Neural progenitor cell (in vitro differentiated cells): Measurements from ENCODE around the gene SELENBP1. TPM values are rescaled to one million over a fixed set of nuclear protein-coding genes. Genes with fewer than 3 reads are reported as not detected.
A peak's percentile ranks its signal among the peaks of the same experiment; 100 is the strongest.

ENCODE experiments used
- DNase-seq: peaks from one replicate; pipeline ENCODE4 v3.0.0-alpha.2; 2016; ENCODE audit warnings: low spot score
- H2AFZ ChIP-seq: fragments of 200-600 bp; sonication (generic); replicated peaks from 2 replicates; pipeline ENCODE4 v1.6.1; 2016; ENCODE audit warnings: antibody characterized with exemption
- H3F3A ChIP-seq: fragments of 200-600 bp; sonication (generic); 2 replicates; pipeline ENCODE4 v1.6.1; 2016; ENCODE audit warnings: antibody characterized with exemption, low read depth
- H3K27ac ChIP-seq: fragments of 200-600 bp; sonication (generic); 2 replicates; pipeline ENCODE4 v1.5.1; 2016; ENCODE audit warnings: mild to moderate bottlenecking
- H3K27me3 ChIP-seq: fragments of 200-600 bp; sonication (generic); 2 replicates; pipeline ENCODE4 v1.6.1; 2016; ENCODE audit warnings: mild to moderate bottlenecking, moderate library complexity
- H3K36me3 ChIP-seq: fragments of 200-600 bp; sonication (generic); 2 replicates; pipeline ENCODE4 v1.5.1; 2016
- H3K4me1 ChIP-seq: fragments of 200-600 bp; sonication (generic); 2 replicates; pipeline ENCODE4 v1.6.1; 2016; ENCODE audit warnings: mixed run types
- H3K4me2 ChIP-seq: fragments of 200-600 bp; sonication (generic); 2 replicates; pipeline ENCODE4 v1.6.1; 2016
- H3K4me3 ChIP-seq: fragments of 200-600 bp; sonication (generic); 2 replicates; pipeline ENCODE4 v1.5.1; 2016
- H3K79me2 ChIP-seq: fragments of 200-600 bp; sonication (generic); 2 replicates; pipeline ENCODE4 v1.6.1; 2016; ENCODE audit warnings: low read depth
- H3K9ac ChIP-seq: fragments of 200-600 bp; sonication (generic); 2 replicates; pipeline ENCODE4 v1.6.1; 2016
- H3K9me3 ChIP-seq: fragments of 200-600 bp; sonication (generic); 2 replicates; pipeline ENCODE4 v1.5.1; 2016; ENCODE audit warnings: low read depth
- H4K20me1 ChIP-seq: fragments of 200-600 bp; sonication (generic); 2 replicates; pipeline ENCODE4 v1.6.1; 2016; ENCODE audit warnings: low read depth
- H3K27ac Mint-ChIP-seq: 3 replicates; pipeline ENCODE4 v1.8.0; 2021; ENCODE audit warnings: mixed read lengths
- H3K27me3 Mint-ChIP-seq: 2 replicates; pipeline ENCODE4 v1.8.0; 2022; ENCODE audit warnings: low read depth, mild to moderate bottlenecking, inconsistent platforms, moderate library complexity, mixed read lengths; ENCODE audit not compliant: insufficient read depth
- H3K36me3 Mint-ChIP-seq: 3 replicates; pipeline ENCODE4 v1.8.0; 2021; ENCODE audit warnings: mixed read lengths
- H3K4me1 Mint-ChIP-seq: 3 replicates; pipeline ENCODE4 v1.8.0; 2021; ENCODE audit warnings: mixed read lengths
- H3K4me3 Mint-ChIP-seq: 3 replicates; pipeline ENCODE4 v1.8.0; 2021; ENCODE audit warnings: mild to moderate bottlenecking, moderate library complexity, mixed read lengths
- H3K9me3 Mint-ChIP-seq: 3 replicates; pipeline ENCODE4 v1.8.0; 2020; ENCODE audit warnings: mixed read lengths
- EZH2 ChIP-seq: fragments of 200-600 bp; sonication (generic); IDR thresholded peaks from 2 replicates; pipeline ENCODE4 v1.6.1; 2017; ENCODE audit warnings: antibody characterized with exemption, mild to moderate bottlenecking, moderate library complexity
- EZH2phosphoT487 ChIP-seq: fragments of 200-600 bp; sonication (generic); IDR thresholded peaks from 2 replicates; pipeline ENCODE4 v1.6.1; 2017; ENCODE audit warnings: antibody characterized with exemption
- total RNA-seq: library from RNA; depleted of rRNA; stranded (reverse); fragments of >200 nt; gene quantifications from 2 replicates; pipeline ENCODE4 v1.2.3, GENCODE V29; 2015; ENCODE audit warnings: low replicate concordance
- TF ChIP-seq, protein P1 (sequence below): fragments of 200-600 bp; sonication (generic); IDR thresholded peaks from 2 replicates; pipeline ENCODE4 v1.5.1; 2017; ENCODE audit warnings: antibody characterized with exemption, mild to moderate bottlenecking

Gene SELENBP1
- total RNA-seq, 1 donor from 2014 or later, result 38.5 TPM

DNA sequence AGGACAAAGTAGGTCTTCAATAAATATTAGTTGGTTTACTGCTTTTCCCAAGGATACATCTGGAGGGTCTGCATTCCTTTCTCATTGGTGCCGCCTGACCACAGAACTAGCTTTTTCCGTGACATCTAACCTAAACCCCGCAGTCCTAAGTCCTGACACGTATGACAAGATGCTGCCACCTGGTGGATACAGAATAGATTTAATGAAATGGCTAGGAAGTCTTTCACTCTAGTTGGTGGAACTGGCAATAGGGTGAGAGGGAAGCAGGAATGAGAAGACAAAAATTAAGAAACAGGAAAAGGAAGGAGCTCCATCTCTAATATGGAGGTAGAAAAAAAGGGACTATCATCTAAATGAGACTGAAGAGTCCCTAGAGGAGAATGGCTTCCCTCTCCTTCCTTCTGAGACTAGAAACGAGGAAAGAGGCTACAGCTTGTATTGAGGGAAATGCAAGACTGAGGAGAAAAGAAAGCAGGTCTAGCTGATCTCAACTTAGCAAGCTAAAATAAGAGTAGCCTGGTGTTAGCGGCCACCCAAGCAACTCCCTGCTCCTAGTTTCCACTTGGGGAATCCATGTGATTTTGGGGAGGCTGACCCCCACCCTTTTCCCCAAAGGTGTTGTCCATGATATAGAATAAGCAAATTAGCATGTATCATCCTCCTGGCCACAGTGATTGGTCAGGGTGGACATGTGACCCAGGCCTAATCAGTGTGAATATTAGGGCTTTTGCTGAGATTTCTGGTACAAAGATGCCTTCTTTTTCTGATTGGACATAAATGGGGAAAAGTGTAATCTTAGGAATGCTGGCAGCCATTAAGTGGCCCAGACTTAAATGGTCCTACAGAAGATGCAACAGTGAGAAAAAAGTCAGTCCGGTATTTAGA is 31.4 kb downstream of the SELENBP1 start:
- peak overlapping the region; percentile 74 for H3K27ac ChIP-seq
- H3K4me1 Mint-ChIP-seq, result peaks cover 18% of the 10 kb centered on the region

DNA sequence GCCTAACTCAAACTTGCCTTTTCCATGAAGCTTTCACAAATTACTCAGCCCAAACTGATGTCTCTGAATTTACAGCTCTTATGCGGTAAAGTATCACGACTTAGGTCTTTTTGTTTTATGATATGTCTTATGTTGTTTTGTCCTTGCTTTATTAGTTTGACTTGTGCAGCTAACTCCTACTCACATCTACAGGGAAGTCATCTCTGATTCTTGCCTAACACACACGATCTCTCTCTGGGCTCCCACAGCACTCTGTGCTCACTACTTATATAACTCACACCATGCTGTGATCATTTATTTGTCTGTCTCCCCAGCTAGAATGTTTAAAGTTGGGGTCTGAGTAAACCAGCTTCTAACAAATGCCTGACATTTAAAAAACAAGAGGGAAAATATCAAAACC is 35.9 kb downstream of the SELENBP1 start:
- no peaks in the 10 kb centered on the region for H3K36me3 ChIP-seq
- no peak for TF ChIP-seq EZH2phosphoT487
- TF ChIP-seq EZH2, result no peak
- TF ChIP-seq, protein P1, sequence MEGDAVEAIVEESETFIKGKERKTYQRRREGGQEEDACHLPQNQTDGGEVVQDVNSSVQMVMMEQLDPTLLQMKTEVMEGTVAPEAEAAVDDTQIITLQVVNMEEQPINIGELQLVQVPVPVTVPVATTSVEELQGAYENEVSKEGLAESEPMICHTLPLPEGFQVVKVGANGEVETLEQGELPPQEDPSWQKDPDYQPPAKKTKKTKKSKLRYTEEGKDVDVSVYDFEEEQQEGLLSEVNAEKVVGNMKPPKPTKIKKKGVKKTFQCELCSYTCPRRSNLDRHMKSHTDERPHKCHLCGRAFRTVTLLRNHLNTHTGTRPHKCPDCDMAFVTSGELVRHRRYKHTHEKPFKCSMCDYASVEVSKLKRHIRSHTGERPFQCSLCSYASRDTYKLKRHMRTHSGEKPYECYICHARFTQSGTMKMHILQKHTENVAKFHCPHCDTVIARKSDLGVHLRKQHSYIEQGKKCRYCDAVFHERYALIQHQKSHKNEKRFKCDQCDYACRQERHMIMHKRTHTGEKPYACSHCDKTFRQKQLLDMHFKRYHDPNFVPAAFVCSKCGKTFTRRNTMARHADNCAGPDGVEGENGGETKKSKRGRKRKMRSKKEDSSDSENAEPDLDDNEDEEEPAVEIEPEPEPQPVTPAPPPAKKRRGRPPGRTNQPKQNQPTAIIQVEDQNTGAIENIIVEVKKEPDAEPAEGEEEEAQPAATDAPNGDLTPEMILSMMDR, result no peak
- Mint-ChIP-seq H3K27me3 (no peaks in the 10 kb centered on the region), H3K4me1 (peaks cover 6% of the 10 kb centered on the region), H3K27ac (no peak overlapping the region), H3K36me3 (no peaks in the 10 kb centered on the region), H3K4me3 (no peak overlapping the region), H3K9me3 (no peaks in the 10 kb centered on the region)
- no peak overlapping the region for H3K4me2 ChIP-seq
- H3K27me3 ChIP-seq, result no peaks in the 10 kb centered on the region
- no peak overlapping the region for H3K27ac ChIP-seq
- H3K4me1 ChIP-seq, result no peaks in the 10 kb centered on the region
- no peak overlapping the region for H3K4me3 ChIP-seq
- no peaks in the 10 kb centered on the region for H4K20me1 ChIP-seq
- H3K9me3 ChIP-seq, result no peaks in the 10 kb centered on the region
- no peaks in the 10 kb centered on the region for H3K79me2 ChIP-seq
- DNase-seq, result no peak
- H3K9ac ChIP-seq, result no peak overlapping the region
- peaks cover 14% of the 10 kb centered on the region for H3F3A ChIP-seq
- no peak overlapping the region for H2AFZ ChIP-seq

More for the DNA sequence above, 31.4 kb downstream of the SELENBP1 start:
- no peak overlapping the region for H3K4me3 Mint-ChIP-seq
- DNase-seq, result peak; percentile 94
- H3F3A ChIP-seq, result peaks cover 21% of the 10 kb centered on the region
- H3K9me3 ChIP-seq, result no peaks in the 10 kb centered on the region
- H3K79me2 ChIP-seq, result peaks cover 19% of the 10 kb centered on the region
- H3K4me3 ChIP-seq, result no peak overlapping the region
- TF ChIP-seq, protein P1, result peak; percentile 89
- TF ChIP-seq EZH2, result no peak
- TF ChIP-seq EZH2phosphoT487, result no peak
- peaks cover 5% of the 10 kb centered on the region for H3K36me3 ChIP-seq
- no peak overlapping the region for H3K27ac Mint-ChIP-seq
- H3K9ac ChIP-seq, result no peak overlapping the region
- H3K4me2 ChIP-seq, result no peak overlapping the region
- peaks cover 6% of the 10 kb centered on the region for H3K4me1 ChIP-seq
- H3K27me3 ChIP-seq, result no peaks in the 10 kb centered on the region
- H3K27me3 Mint-ChIP-seq, result no peaks in the 10 kb centered on the region
- H3K9me3 Mint-ChIP-seq, result no peaks in the 10 kb centered on the region
- peaks cover 23% of the 10 kb centered on the region for H3K36me3 Mint-ChIP-seq
- H2AFZ ChIP-seq, result no peak overlapping the region
- H4K20me1 ChIP-seq, result no peaks in the 10 kb centered on the region

DNA sequence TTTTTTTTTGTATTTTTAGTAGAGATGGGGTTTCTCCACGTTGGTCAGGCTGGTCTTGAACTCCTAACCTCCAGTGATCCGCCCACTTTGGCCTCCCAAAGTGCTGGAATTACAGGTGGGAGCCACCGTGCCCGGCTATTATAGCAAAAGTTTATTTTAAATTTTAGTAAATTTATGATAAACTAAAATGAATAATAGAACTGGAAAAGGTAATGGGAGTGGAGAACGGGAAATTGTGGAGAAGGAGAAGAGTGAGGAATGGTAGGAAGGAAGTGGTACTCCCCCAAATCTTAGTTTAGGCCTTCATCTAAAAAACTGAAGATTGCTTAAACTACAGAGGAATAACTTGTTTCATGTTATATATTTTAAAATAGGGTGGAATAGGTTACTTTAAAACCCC is 37.7 kb downstream of the SELENBP1 start:
- Mint-ChIP-seq H3K27me3 (no peaks in the 10 kb centered on the region), H3K4me3 (no peak overlapping the region), H3K9me3 (no peaks in the 10 kb centered on the region), H3K27ac (no peak overlapping the region), H3K36me3 (no peaks in the 10 kb centered on the region), H3K4me1 (peaks cover under 1% of the 10 kb centered on the region)
- H3F3A ChIP-seq, result peaks cover 8% of the 10 kb centered on the region
- H3K27me3 ChIP-seq, result no peaks in the 10 kb centered on the region
- H3K4me3 ChIP-seq, result no peak overlapping the region
- no peak overlapping the region for H3K27ac ChIP-seq
- no peaks in the 10 kb centered on the region for H3K79me2 ChIP-seq
- no peaks in the 10 kb centered on the region for H4K20me1 ChIP-seq
- no peaks in the 10 kb centered on the region for H3K36me3 ChIP-seq
- no peak overlapping the region for H2AFZ ChIP-seq
- TF ChIP-seq EZH2phosphoT487, result no peak
- TF ChIP-seq, protein P1, result no peak
- TF ChIP-seq EZH2, result no peak
- H3K9ac ChIP-seq, result no peak overlapping the region
- no peak overlapping the region for H3K4me2 ChIP-seq
- H3K4me1 ChIP-seq, result no peaks in the 10 kb centered on the region
- no peaks in the 10 kb centered on the region for H3K9me3 ChIP-seq
- DNase-seq, result no peak
